NCI-H345 treated with DMSO at 0.1 percent for 48 hours (cell line): ENCODE data around the gene C1GALT1C1.

Experiments
- DNase-seq: peaks from one replicate; lab custom pipeline; 2025; ENCODE audit not compliant: unreplicated experiment; lab: John Stamatoyannopoulos, UW

The C1GALT1C1 gene

GRCh38 chrX:120585702-120586101 is 44.2 kb downstream of the C1GALT1C1 start:
- no peak for DNase-seq
